ENCODE measurements around the gene DOHH. TPM values are rescaled to one million over a fixed set of nuclear protein-coding genes. Genes with fewer than 3 reads are reported as not detected.

The DOHH gene
- total and polyA plus RNA-seq, 7 donors: 7.2 to 22.5 (median 16.9) TPM

- DNase-seq: no peak
- intact Hi-C loops (cut with DNase I): no loop called here
- Histone ChIP-seq H3K36me3 (peaks cover 17 to 59% (median 36%) of the 10 kb centered on the region in 4 donors), H3K4me3 (no peak overlapping the region), H3K27ac (no peak overlapping the region), H3K27me3 (no peaks in the 10 kb centered on the region), H3K4me1 (no peaks in the 10 kb centered on the region), H3K9me3 (no peaks in the 10 kb centered on the region)
- WGBS, 2 donors: 95 to 96% methylated on average over 20 of the region's 20 CpGs
- no peak for TF ChIP-seq CTCF (IDR thresholded peaks at IDR 0.05)
- no peak for TF ChIP-seq POLR2AphosphoS5 (IDR thresholded peaks at IDR 0.05)
- no peak for TF ChIP-seq EP300 (IDR thresholded peaks at IDR 0.05)
Observed at GRCh38 chr19:3524904-3525451, 24.5 kb upstream of the DOHH start.

GRCh38 chr19:3524078-3524842, 23.8 kb upstream of the DOHH start:
- H3K4me1 ChIP-seq: no peaks in the 10 kb centered on the region
- intact Hi-C loops (cut with DNase I): no loop called here
- no peaks in the 10 kb centered on the region for H3K27me3 ChIP-seq
- H3K4me3 ChIP-seq: no peak overlapping the region
- WGBS, 2 donors: 95% methylated on average over 33 of the region's 33 CpGs
- peaks cover 17 to 63% (median 36%) of the 10 kb centered on the region in 4 donors for H3K36me3 ChIP-seq
- TF ChIP-seq POLR2AphosphoS5 (IDR thresholded peaks at IDR 0.05): no peak
- TF ChIP-seq EP300 (IDR thresholded peaks at IDR 0.05): no peak
- TF ChIP-seq POLR2A (IDR thresholded peaks at IDR 0.05): no peak
- no peak for TF ChIP-seq CTCF (IDR thresholded peaks at IDR 0.05)
- no peaks in the 10 kb centered on the region for H3K9me3 ChIP-seq
- DNase-seq: no peak
- H3K27ac ChIP-seq: no peak overlapping the region

- Histone ChIP-seq H3K4me3 (no peak overlapping the region), H3K36me3 (peaks cover 17 to 63% (median 36%) of the 10 kb centered on the region in 4 donors), H3K4me1 (no peaks in the 10 kb centered on the region), H3K27ac (no peak overlapping the region), H3K27me3 (no peaks in the 10 kb centered on the region), H3K9me3 (no peaks in the 10 kb centered on the region)
- no peak for DNase-seq
- intact Hi-C loops (cut with DNase I): no loop called here
- TF ChIP-seq POLR2A (IDR thresholded peaks at IDR 0.05): no peak
- no peak for TF ChIP-seq POLR2AphosphoS5 (IDR thresholded peaks at IDR 0.05)
- TF ChIP-seq CTCF (IDR thresholded peaks at IDR 0.05): no peak
- TF ChIP-seq EP300 (IDR thresholded peaks at IDR 0.05): no peak
- WGBS, 2 donors: 93 to 96% methylated on average over 21 of the region's 21 CpGs
Observed at GRCh38 chr19:3523361-3524077, 23.0 kb upstream of the DOHH start.

- intact Hi-C loops (cut with DNase I): no loop called here
- no peak overlapping the region for H3K27ac ChIP-seq
- 95 to 97% methylated on average over 40 of the region's 40 CpGs for WGBS, 2 donors
- no peaks in the 10 kb centered on the region for H3K9me3 ChIP-seq
- no peaks in the 10 kb centered on the region for H3K4me1 ChIP-seq
- TF ChIP-seq POLR2AphosphoS5 (IDR thresholded peaks at IDR 0.05) (no peak), EP300 (IDR thresholded peaks at IDR 0.05) (no peak)
- DNase-seq: no peak
- no peak overlapping the region for H3K4me3 ChIP-seq
- no peaks in the 10 kb centered on the region for H3K27me3 ChIP-seq
- H3K36me3 ChIP-seq: peaks cover 17 to 56% (median 31%) of the 10 kb centered on the region in 4 donors
Observed at GRCh38 chr19:3522421-3523360, 22.2 kb upstream of the DOHH start.

Data from sigmoid colon (tissue), 7 donors.